Activated CD8-positive, alpha-beta T cell treated with anti-CD3 and anti-CD28 coated beads for 36 hours (primary cell): ENCODE results near the gene MORF4L1. TPM values are rescaled to one million over a fixed set of nuclear protein-coding genes. Genes with fewer than 3 reads are reported as not detected.
"Not testable (repeated sequence)": the region's sequence is repeated elsewhere in the genome, so short reads cannot be mapped to it uniquely, and the experiment has no call there.

Experiments
- ATAC-seq: fragments of 200-7000 bp; cut with Tn5 transposase; one replicate; pipeline ENCODE4 v1.10.0; 2021; ENCODE audit warnings: mild to moderate bottlenecking, moderate library complexity
- CTCF ChIA-PET: fragments of 350-600 bp; sonication (Branson Sonifier 250); formaldehyde crosslinking; loops from one replicate; lab custom pipeline; 2021; ENCODE audit warnings: antibody characterized with exemption; lab: Charles Lee
- POLR2A ChIA-PET: fragments of 350-600 bp; sonication (Branson Sonifier 250); formaldehyde crosslinking; loops from one replicate; lab custom pipeline; 2021; ENCODE audit warnings: antibody characterized with exemption; lab: Charles Lee
- DNase-seq: peaks from one replicate; pipeline ENCODE4 v3.0.0-alpha.2; 2020
- H3K27ac Mint-ChIP-seq: one replicate; pipeline ENCODE4 v1.8.0; 2021; ENCODE audit warnings: mild to moderate bottlenecking, mixed read lengths
- H3K27me3 Mint-ChIP-seq: one replicate; pipeline ENCODE4 v1.8.0; 2021; ENCODE audit warnings: mixed read lengths
- H3K36me3 Mint-ChIP-seq: one replicate; pipeline ENCODE4 v1.8.0; 2021; ENCODE audit warnings: low read depth, mixed read lengths
- H3K4me1 Mint-ChIP-seq: one replicate; pipeline ENCODE4 v1.8.0; 2021; ENCODE audit warnings: low read depth, mixed read lengths
- H3K4me3 Mint-ChIP-seq: one replicate; pipeline ENCODE4 v1.8.0; 2021; ENCODE audit warnings: mild to moderate bottlenecking, moderate library complexity, mixed read lengths
- H3K9me3 Mint-ChIP-seq: one replicate; pipeline ENCODE4 v1.8.0; 2021; ENCODE audit warnings: mixed read lengths
- intact Hi-C: fragments of 100-400 bp; cut with micrococcal nuclease; formaldehyde crosslinking; loops from one replicate; pipeline ENCODE4 v1.10.0; 2022
- total RNA-seq, 2 experiments: library from RNA; stranded (reverse); gene quantifications; one replicate each; pipeline ENCODE4 v1.2.3, GENCODE V29; 2021
- TF ChIP-seq, protein P1 (sequence below): fragments of 200-600 bp; IDR thresholded peaks from one replicate; pipeline ENCODE4 v1.8.0; 2022; ENCODE audit warnings: antibody characterized with exemption, mild to moderate bottlenecking

MORF4L1 gene
- total RNA-seq, 2 experiments from 2014 or later = 236 to 247 TPM

DNA sequence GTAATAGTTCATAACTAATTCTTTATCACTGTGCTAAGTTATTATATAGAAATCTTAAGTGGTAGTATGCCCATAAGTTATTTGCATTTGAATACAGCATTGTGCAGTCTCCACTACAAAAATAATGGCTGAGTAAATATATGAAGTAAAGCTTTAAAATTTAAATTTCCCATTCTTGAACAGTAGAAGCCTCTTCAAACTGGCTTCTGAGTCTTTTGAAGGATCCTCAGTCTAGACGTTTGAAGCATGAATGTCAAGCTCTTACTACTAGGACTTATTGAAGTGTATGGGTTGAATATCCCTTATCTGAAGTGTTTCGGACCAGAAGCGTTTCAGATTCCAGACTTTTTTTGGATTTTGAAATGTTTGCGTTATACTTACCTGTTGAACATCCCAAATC lies 16.3 kb downstream of the MORF4L1 start:
- H3K9me3 Mint-ChIP-seq = no peaks in the 10 kb centered on the region
- ATAC-seq (no peak), DNase-seq (no peak)
- H3K4me3 Mint-ChIP-seq = no peak overlapping the region
- peaks cover 55% of the 10 kb centered on the region for H3K36me3 Mint-ChIP-seq
- intact Hi-C loops = no loop called here
- no peaks in the 10 kb centered on the region for H3K27me3 Mint-ChIP-seq
- no peak overlapping the region for H3K27ac Mint-ChIP-seq
- peaks cover 33% of the 10 kb centered on the region for H3K4me1 Mint-ChIP-seq
- ChIA-PET POLR2A (interaction anchor here (0.7 to 1.1 kb wide), 2 partner anchors 15 kb away, joined by 3 read pairs; no protein-coding TSS in a partner anchor), CTCF (interaction anchor here (3.2 kb wide), 1 partner anchor 19 kb away, joined by 13 read pairs; no protein-coding TSS in a partner anchor)
- TF ChIP-seq, protein P1, sequence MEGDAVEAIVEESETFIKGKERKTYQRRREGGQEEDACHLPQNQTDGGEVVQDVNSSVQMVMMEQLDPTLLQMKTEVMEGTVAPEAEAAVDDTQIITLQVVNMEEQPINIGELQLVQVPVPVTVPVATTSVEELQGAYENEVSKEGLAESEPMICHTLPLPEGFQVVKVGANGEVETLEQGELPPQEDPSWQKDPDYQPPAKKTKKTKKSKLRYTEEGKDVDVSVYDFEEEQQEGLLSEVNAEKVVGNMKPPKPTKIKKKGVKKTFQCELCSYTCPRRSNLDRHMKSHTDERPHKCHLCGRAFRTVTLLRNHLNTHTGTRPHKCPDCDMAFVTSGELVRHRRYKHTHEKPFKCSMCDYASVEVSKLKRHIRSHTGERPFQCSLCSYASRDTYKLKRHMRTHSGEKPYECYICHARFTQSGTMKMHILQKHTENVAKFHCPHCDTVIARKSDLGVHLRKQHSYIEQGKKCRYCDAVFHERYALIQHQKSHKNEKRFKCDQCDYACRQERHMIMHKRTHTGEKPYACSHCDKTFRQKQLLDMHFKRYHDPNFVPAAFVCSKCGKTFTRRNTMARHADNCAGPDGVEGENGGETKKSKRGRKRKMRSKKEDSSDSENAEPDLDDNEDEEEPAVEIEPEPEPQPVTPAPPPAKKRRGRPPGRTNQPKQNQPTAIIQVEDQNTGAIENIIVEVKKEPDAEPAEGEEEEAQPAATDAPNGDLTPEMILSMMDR = no peak

DNA sequence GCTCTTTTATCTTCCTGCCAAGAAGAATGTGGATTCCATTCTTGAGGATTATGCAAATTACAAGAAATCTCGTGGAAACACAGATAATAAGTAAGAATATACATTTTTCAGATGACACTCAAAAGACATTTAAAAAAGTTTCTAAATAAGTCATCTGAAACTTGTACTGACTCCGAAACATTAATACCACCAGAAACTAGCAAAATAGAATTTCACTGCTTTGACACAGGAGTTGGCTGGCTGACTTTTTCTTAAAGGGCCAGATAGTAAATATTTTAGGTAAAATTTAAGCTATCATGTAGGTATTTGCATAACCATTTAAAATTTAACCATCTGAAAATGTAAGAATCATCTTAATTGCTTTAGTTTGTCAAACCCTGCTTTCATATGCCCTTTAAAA lies 20.8 kb downstream of the MORF4L1 start:
- H3K27me3 Mint-ChIP-seq = no peaks in the 10 kb centered on the region
- no peaks in the 10 kb centered on the region for H3K9me3 Mint-ChIP-seq
- intact Hi-C loops = no loop called here
- DNase-seq (no peak), ATAC-seq (no peak)
- ChIA-PET POLR2A (interaction anchor here (1.6 to 2.2 kb wide), 2 partner anchors 18 to 21 kb away, joined by 5 to 6 read pairs; partner anchors contain the start of gene MORF4L1), CTCF (interaction anchor here (1.8 kb wide), 1 partner anchor 13 kb away, joined by 4 read pairs; no protein-coding TSS in a partner anchor)
- no peak overlapping the region for H3K4me3 Mint-ChIP-seq
- TF ChIP-seq, protein P1 = no peak
- peak overlapping the region; percentile 10 for H3K27ac Mint-ChIP-seq
- H3K4me1 Mint-ChIP-seq = peaks cover 22% of the 10 kb centered on the region
- peaks cover 58% of the 10 kb centered on the region for H3K36me3 Mint-ChIP-seq

- POLR2A ChIA-PET = no interaction called here
- TF ChIP-seq, protein P1 = no peak
- CTCF ChIA-PET = no interaction called here
- H3K36me3 Mint-ChIP-seq = peaks cover 68% of the 10 kb centered on the region
- DNase-seq (no peak), ATAC-seq (no peak)
- H3K4me1 Mint-ChIP-seq = peaks cover 22% of the 10 kb centered on the region
- H3K9me3 Mint-ChIP-seq = no peaks in the 10 kb centered on the region
- peak overlapping the region; percentile 10 for H3K27ac Mint-ChIP-seq
- no peak overlapping the region for H3K4me3 Mint-ChIP-seq
- H3K27me3 Mint-ChIP-seq = no peaks in the 10 kb centered on the region
- intact Hi-C loops = no loop called here
These were observed 22.8 kb downstream of the MORF4L1 start for GRCh38 chr15:78895471-78895870.

DNA sequence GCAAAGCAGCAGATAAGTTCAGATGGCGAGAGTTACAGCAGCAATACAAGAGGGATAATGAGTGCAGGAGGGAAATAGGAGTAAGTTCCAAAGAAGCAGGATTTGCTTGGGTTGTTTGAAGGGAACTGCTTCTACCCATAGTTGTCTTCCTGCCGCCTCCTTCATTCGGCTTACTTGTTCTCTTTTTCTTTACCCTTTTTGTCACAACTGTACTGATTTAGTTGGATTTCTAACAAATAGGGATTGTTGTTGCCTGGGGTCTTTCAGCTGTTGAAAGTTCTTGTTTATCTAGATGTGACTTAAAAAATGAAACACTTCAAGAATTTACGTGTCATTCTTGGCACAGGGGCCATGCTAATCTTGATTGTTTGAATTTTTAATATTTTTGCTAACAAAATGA lies 25.9 kb downstream of the MORF4L1 start:
- no peak overlapping the region for H3K27ac Mint-ChIP-seq
- no peak overlapping the region for H3K4me3 Mint-ChIP-seq
- peaks cover 6% of the 10 kb centered on the region for H3K4me1 Mint-ChIP-seq
- no peaks in the 10 kb centered on the region for H3K27me3 Mint-ChIP-seq
- peaks cover 55% of the 10 kb centered on the region for H3K36me3 Mint-ChIP-seq
- TF ChIP-seq, protein P1 = no peak
- ChIA-PET CTCF (no interaction called here), POLR2A (no interaction called here)
- intact Hi-C loops = no loop called here
- DNase-seq = no peak
- H3K9me3 Mint-ChIP-seq = no peaks in the 10 kb centered on the region
- ATAC-seq = no peak

DNA sequence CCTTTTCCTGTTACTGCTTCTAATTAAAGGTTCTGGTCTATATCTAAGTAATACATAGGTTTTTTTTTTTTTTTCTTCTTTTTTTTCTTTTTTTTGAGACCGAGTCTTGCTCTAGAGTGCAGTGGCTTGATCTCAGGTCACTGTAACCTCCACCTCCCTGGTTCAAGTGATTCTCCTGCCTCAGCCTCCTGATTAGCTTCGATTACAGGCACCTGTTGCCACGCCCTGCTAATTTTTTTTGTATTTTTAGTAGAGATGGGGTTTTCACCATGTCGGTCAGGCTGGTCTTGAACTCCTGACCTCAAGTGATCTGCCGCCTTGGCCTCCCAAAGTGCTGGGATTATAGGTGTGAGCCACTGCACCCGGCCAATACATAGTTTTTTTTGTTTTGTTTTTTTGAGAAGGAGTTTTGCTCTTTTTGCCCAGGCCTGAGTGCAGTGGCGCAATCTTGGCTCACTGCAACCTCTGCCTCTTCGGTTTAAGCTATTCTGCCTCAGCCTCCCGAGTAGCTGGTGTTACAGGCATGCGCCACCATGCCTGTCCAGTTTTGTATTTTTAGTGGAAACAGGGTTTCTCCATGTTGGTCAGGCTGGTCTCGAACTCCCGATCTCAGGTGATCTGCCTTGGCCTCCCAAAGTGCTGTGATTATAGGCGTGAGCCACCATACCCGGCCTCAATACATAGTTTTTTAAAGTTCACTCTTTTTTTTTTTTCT lies 28.3 kb downstream of the MORF4L1 start:
- ATAC-seq, H3K9me3 Mint-ChIP-seq, H3K4me3 Mint-ChIP-seq, H3K27ac Mint-ChIP-seq, H3K27me3 Mint-ChIP-seq, intact Hi-C loops, H3K4me1 Mint-ChIP-seq, DNase-seq: not testable (repeated sequence)
- ChIA-PET POLR2A (interaction anchor here (0.8 kb wide), 1 partner anchor 27 kb away, joined by 3 read pairs; no protein-coding TSS in a partner anchor), CTCF (interaction anchor here (1.2 kb wide), 1 partner anchor 8 kb away, joined by 3 read pairs; no protein-coding TSS in a partner anchor)
- H3K36me3 Mint-ChIP-seq = peaks cover 55% of the 10 kb centered on the region

GRCh38 chr15:78902281-78903032 lies 29.8 kb downstream of the MORF4L1 start:
- H3K4me1 Mint-ChIP-seq, H3K4me3 Mint-ChIP-seq, POLR2A ChIA-PET, DNase-seq, intact Hi-C loops, ATAC-seq, H3K9me3 Mint-ChIP-seq, H3K27me3 Mint-ChIP-seq: not testable (repeated sequence)
- CTCF ChIA-PET = interaction anchor here (0.9 to 2.0 kb wide), 2 partner anchors 8 to 282 kb away, joined by 3 to 5 read pairs; no protein-coding TSS in a partner anchor
- peaks cover 60% of the 10 kb centered on the region for H3K36me3 Mint-ChIP-seq
- peak overlapping the region; percentile 10 for H3K27ac Mint-ChIP-seq
